ENCODE results near the gene RAPGEF6.
"Not testable (repeated sequence)": the region's sequence is repeated elsewhere in the genome, so short reads cannot be mapped to it uniquely, and the experiment has no call there.

RAPGEF6 gene

DNA sequence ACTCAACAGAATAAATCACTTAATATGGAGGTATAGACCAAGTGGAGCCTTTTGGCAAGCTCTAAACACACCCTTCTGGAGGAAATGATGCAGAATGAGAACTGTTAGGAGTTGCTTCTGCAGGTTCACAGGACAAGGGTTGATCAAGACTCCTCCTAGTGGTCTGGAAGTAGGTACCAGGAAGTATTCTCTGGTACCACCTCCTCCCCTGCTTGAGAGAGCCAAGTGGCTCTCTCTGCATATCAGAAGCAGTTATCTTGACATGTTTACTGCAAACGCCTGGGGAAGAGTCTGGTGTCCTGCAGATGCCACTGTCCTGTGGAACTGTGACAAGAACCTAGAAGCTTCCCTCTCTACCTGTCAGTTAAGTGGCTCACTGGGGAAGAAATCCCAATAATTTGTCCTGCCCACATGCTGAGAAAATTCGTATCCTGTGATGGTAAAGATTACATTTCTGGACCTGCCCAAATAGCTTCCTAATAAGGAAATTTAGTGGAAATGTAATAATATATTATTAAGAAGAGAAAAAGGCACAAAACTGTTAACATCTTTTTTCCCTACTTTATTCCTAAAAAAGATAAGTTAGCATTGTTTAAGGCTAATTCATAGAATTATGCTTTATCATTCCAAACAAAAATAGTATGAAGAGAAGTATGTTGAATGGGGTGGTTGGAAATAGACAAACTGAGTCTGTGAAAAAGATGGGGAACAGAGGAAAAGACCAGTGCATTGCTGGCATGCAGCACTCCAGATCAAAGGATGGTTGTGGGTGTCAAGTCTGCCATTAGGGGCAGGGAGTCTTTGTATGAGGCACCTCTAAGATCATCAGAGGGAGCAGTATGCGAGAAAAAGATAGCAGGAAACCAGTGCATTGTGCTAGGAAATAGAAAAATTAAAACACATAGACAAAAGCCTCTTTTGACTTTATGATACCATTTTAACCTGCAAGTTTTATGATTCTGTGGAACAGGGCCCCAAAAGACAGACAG, 252.3 kb downstream of the RAPGEF6 start:
- DNase-seq = peak; percentile 52

DNA sequence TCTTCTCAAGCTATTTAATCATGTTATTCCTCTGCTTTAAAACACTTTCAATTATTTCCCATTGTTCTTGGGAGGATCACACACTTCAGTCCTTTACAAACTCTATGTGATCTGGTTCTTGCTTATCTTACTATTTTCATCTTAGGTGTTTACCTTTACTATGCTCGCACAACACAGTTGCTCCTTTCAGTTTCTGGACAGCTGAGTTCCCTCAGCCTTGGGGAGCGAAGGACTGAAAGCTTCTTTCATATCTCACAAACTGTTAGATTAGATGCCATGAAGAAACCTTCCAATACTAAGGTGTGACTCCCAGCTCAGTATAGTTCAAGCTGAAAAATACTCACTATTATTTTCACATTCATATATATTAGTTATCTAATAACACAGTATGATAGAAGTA, 253.3 kb downstream of the RAPGEF6 start:
- no peak for DNase-seq

DNA sequence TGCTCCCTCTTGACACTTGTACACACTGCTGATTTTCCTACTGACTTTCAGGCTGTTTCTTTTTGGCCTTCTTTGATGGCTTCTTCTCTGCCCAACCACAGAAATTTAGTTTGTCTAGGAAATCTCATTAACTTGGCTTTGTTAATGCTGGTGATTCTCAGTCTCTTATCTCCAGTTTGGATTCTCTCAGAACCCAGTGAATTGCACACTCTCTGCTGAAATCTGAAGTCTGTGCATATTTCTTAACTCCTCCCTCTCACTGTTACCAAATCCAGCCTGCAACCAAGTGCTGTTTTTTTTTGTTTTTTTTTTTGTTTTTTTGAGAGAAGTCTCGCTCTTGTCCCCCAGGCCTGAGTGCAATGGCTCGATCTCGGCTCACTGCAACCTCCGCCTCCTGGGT, 254.0 kb downstream of the RAPGEF6 start:
- DNase-seq = no peak

DNA sequence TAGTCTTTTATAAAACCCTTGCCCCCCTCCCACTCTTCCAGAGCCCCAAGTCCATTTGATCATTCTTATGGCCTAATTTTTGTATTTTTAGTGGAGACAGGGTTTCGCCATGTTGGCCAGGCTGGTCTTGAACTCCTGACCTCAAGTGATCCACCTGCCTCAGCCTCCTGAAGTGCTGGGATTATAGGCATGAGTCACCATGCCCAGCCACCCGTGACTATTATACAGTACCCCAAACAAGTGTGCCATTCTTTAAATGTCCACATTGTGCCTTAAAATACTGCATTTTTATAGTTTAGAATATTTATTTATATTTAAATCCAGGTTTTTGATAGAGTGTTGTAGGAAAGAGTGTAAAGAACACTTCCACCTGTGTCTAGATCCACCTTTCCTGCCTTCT, 254.8 kb downstream of the RAPGEF6 start:
- not testable (repeated sequence) for DNase-seq

- peak; percentile 33 for DNase-seq
Observed at GRCh38 chr5:131379723-131380122, 255.3 kb downstream of the RAPGEF6 start.

DNA sequence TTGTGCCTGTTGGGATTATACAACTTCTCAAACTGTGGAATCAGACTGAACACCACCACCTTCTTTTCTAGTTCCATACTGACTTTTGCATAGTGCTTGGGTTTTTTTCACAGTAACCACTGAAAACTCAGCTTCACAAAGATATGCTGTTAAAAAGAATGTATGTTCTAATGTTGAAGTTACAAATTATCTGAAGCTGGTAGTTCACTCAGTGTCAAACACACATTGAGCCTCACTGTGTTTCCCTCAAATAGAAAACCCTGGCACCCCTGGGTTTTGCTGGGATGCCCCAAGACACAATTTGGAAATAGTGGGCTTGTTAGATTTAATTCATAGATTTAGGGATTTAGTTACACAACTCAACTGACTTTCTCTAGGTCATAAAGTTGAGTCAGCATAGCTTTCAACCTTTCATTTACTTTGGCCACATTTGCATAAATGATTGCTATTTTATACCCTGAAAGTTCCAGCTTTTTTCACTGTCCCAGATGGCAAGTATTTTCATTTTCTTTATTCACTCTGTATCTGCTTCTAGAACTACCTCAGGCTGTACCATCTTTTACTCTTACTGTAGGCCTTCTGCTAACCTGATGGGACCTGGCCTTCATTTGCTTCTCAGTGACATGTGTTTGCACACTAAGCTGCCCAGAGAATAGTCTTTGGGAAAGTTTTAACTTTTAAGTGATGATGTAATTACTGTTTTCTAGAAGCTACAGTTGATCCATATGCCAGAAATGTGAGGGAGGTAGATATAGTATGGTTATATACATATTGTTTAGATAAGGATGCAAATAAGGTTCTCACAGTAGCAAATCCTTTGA, 256.1 kb downstream of the RAPGEF6 start:
- DNase-seq = no peak

GRCh38 chr5:131377785-131378325, 257.2 kb downstream of the RAPGEF6 start:
- DNase-seq = peak; percentile 73

DNA sequence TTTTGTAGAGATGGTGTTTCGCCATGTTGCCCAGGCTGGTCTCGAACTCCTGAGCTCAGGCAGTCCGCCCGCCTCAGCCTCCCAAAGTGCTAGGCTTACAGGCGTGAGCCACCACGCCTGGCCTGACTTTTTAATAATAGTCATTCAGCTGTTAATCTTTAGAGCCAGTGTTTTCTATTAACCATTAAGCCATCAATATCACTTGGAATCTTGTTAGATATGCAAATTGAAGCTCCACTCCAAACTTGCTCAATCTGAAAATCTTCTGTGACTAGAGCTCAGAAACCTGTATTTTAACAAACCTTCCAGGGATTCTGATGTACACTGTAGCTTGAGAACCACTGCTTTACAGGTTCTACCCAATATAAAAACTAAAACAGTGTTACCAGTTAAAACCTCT, 257.7 kb downstream of the RAPGEF6 start:
- DNase-seq = no peak

DNA sequence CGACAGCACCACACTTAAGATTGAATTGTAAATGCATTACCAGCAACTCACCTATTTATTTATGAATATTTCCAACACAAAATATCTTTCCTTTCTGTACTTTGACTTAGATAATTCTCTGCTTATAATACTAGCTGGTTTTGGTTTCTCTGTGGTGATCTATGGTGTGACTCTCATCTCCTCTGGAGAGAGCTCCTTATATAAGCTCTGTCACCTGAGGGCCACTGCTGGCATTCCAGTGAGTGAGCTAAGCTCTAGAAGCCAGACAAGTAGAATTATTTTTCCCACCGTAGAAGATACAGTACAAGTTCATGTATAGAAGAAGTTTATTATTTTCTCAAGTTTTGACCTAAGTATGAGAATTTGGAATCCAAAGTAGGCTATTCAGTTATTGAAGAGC, 259.7 kb downstream of the RAPGEF6 start:
- no peak for DNase-seq

All from fibroblast of skin of scalp (primary cell).